Neural progenitor cell (in vitro differentiated cells): ENCODE results near the gene CSE1L.

ENCODE experiments used
- CTCF ChIP-seq: fragments of 200-600 bp; sonication (generic); IDR thresholded peaks from 2 replicates; pipeline ENCODE4 v1.5.1; 2017; ENCODE audit warnings: antibody characterized with exemption, mild to moderate bottlenecking
- EZH2 ChIP-seq: fragments of 200-600 bp; sonication (generic); IDR thresholded peaks from 2 replicates; pipeline ENCODE4 v1.6.1; 2017; ENCODE audit warnings: antibody characterized with exemption, mild to moderate bottlenecking, moderate library complexity

- TF ChIP-seq CTCF (no peak), EZH2 (no peak)
Observed at GRCh38 chr20:49043000-49043399, 3.1 kb upstream of the CSE1L start.
